Urinary bladder (tissue), 4 donors: ENCODE measurements around the gene ACYP1. TPM values are rescaled to one million over a fixed set of nuclear protein-coding genes. Genes with fewer than 3 reads are reported as not detected.

Experiments used
- DNase-seq: peaks from one replicate; pipeline ENCODE4 v3.0.0-alpha.2; 2015; ENCODE audit errors: extremely low spot score
- H3K27ac ChIP-seq: one replicate; pipeline ENCODE4 v1.5.1; 2013; ENCODE audit warnings: low read depth, mild to moderate bottlenecking, moderate library complexity
- H3K36me3 ChIP-seq: one replicate; pipeline ENCODE4 v1.6.1; 2013; ENCODE audit warnings: mild to moderate bottlenecking, moderate library complexity; ENCODE audit not compliant: insufficient read depth
- H3K4me1 ChIP-seq: one replicate; pipeline ENCODE4 v1.6.1; 2013; ENCODE audit warnings: mild to moderate bottlenecking, moderate library complexity; ENCODE audit not compliant: insufficient read depth
- H3K4me3 ChIP-seq: one replicate; pipeline ENCODE4 v1.5.1; 2013; ENCODE audit warnings: low read depth, low read length
- WGBS: extraction: QIAGEN DNeasy Blood & Tissue Kit; methylation state at CpG from one replicate; pipeline ENCODE4 v1.1.7; 2013; 5-methylcytosine and 5-hydroxymethylcytosine counted together
- polyA plus RNA-seq: library from polyadenylated mRNA; stranded (reverse); fragments of 200-250 nt; gene quantifications from one replicate; pipeline ENCODE4 v1.2.3, GENCODE V29; 2013
- total RNA-seq: library from RNA; depleted of rRNA; stranded (reverse); fragments of >200 nt; gene quantifications from one replicate; pipeline ENCODE4 v1.2.3, GENCODE V29; 2014
- donor health status: healthy with polysubstance abuse.
- donor health status: healthy.

The ACYP1 gene
- total and polyA plus RNA-seq, 2 donors: 14.7 to 23.5 TPM

DNA sequence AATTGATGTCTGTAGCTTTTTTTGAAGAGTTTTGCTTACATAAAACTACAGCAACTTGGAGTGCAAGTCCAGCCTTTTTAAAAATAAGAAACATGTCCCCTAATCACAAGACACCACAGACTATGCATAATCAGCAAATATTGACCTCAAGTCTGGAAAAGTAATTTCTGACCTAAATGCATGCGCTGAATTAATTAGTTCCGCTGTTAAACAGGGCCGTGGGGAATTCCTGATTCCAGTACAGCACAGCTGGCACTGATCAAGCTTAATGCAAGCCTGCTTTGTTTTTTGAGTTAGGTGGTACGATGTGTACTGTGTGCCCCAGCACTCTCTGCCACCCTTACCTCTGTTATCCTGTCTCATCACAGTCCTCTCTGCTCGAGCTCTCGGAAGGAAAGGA is 21.8 kb downstream of the ACYP1 start:
- Histone ChIP-seq H3K27ac (no peak overlapping the region), H3K36me3 (peaks cover 1% of the 10 kb centered on the region), H3K4me1 (no peaks in the 10 kb centered on the region), H3K4me3 (no peak overlapping the region)
- DNase-seq: no peak
- 49% methylated on average over 6 of the region's 6 CpGs for WGBS

DNA sequence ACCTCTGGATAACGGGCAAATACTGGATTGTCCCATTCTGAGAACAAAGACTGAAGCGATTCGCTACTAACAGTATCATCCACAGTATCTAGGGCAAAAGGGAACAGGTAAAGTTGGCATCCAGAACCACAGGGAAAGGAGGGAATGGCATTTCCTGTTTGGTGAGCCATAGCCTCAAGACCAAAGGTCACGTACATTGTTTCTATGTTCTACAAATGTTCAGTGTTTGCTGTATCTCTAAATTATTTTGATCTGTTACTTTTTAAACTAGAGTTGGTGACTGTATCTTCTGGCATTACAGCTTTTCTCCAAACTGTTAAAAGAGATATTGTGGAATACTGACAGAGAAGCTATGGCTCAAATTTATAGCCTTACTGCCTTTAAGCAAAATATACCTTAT is 22.2 kb downstream of the ACYP1 start:
- Histone ChIP-seq H3K27ac (no peak overlapping the region), H3K4me1 (no peaks in the 10 kb centered on the region), H3K4me3 (no peak overlapping the region), H3K36me3 (peaks cover 6% of the 10 kb centered on the region)
- DNase-seq: no peak
- WGBS: 85% methylated on average over 4 of the region's 4 CpGs

DNA sequence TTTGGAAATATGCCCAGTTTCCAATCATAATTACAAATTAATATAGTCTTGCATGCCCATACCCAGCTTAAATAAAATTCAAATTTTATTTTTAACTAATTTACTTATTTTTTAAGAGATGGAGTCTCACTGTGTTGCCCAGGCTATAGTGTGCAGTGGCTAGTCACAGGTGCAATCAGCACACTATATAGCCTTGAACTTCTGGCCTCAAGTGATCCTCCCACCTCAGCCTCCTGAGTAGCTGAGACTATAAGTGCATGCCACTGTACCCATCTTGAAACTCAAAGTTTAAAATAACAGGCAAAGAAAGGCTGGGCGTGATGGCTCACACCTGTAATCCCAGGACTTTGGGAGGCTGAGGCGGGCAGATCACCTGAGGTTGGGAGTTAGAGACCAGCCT is 22.9 kb downstream of the ACYP1 start:
- DNase-seq: no peak
- Histone ChIP-seq H3K36me3 (peaks cover 6% of the 10 kb centered on the region), H3K4me3 (no peak overlapping the region), H3K27ac (no peak overlapping the region), H3K4me1 (no peaks in the 10 kb centered on the region)
- WGBS: 96% methylated on average over 2 of the region's 2 CpGs

DNA sequence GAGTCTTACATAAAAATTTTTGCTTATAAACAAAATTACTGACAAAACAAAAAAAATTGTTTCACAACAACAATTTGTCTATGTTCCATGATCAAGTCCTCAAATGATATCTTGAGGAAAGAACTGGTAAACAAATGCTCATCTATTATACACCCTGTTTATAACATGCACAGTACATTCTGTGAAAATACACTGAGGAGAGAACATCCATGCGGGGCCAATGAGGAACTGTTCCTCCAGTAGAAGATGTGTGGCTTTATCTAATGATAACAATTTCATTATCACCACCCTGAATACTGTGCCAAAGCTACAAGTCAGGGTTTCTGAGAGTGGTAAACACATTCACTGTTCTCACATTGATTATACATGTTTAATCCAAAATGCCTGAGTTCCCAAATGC is 23.3 kb downstream of the ACYP1 start:
- no peak for DNase-seq
- no peak overlapping the region for H3K27ac ChIP-seq
- H3K4me1 ChIP-seq: no peaks in the 10 kb centered on the region
- no peak overlapping the region for H3K4me3 ChIP-seq
- peaks cover 6% of the 10 kb centered on the region for H3K36me3 ChIP-seq
- WGBS: 77% methylated on average over 1 of the region's 1 CpG

DNA sequence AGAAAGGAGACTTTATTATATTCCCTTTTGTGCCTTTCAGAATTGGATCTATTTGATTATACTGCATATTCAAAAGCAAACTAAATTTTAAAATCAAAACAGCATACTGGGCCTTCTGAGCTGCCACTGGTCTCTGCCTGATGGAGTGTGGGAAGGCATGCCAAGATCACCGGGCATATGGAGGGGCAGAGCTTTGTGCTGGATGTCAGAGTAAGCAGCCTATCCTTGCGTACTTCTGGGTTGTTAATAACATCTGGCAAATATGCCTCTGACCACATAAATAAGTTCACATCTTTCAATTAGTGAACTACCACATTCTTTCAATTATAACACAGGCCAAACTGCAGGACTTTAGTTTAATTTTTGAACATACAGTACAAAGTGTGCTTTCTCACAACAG is 30.9 kb downstream of the ACYP1 start:
- Histone ChIP-seq H3K4me1 (no peaks in the 10 kb centered on the region), H3K4me3 (no peak overlapping the region), H3K36me3 (peaks cover 13% of the 10 kb centered on the region), H3K27ac (no peak overlapping the region)
- WGBS: 98% methylated on average over 2 of the region's 2 CpGs
- no peak for DNase-seq

DNA sequence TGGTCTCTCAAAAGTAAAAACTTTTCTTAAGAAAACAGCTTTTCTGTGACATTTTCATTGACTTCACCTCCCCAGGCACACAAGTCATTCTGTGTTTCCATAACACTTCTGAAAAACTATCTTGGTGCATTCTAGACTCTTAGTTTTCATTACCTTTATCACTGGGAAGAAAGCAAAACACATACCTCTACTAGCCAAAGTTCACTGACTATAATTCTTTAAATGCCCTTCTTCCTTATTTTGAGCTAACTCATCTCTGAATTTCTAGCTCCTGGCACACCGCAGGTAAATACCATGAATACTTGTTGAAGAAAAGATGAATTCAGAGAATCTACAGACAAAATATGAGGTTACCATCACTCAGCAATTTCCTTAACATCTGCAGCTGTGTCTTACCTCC is 33.7 kb downstream of the ACYP1 start:
- no peak overlapping the region for H3K27ac ChIP-seq
- no peaks in the 10 kb centered on the region for H3K4me1 ChIP-seq
- no peak overlapping the region for H3K4me3 ChIP-seq
- WGBS: 0% methylated on average over 1 of the region's 1 CpG
- peaks cover 11% of the 10 kb centered on the region for H3K36me3 ChIP-seq
- DNase-seq: no peak

DNA sequence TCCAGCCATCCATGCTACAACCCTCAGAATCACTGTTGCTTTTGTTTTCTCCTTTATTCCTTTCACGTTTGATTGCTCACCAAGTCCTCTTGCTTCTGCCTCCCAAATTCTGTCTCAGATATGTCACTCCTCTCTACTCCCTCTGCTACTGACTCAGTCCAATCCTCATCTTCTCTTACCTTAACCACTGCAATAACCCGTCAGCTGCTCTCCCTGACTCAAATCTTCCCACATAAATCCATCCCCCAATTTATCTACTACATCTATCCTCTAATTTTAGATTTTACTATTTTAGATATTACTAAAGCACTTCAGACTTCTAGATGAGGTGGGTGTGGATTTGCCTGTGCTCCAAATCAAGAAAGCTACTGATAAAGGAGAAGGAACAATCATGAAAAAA is 37.9 kb downstream of the ACYP1 start:
- no peaks in the 10 kb centered on the region for H3K4me1 ChIP-seq
- no peak overlapping the region for H3K4me3 ChIP-seq
- WGBS: 94% methylated on average over 2 of the region's 2 CpGs
- peaks cover 9% of the 10 kb centered on the region for H3K36me3 ChIP-seq
- H3K27ac ChIP-seq: no peak overlapping the region
- no peak for DNase-seq

DNA sequence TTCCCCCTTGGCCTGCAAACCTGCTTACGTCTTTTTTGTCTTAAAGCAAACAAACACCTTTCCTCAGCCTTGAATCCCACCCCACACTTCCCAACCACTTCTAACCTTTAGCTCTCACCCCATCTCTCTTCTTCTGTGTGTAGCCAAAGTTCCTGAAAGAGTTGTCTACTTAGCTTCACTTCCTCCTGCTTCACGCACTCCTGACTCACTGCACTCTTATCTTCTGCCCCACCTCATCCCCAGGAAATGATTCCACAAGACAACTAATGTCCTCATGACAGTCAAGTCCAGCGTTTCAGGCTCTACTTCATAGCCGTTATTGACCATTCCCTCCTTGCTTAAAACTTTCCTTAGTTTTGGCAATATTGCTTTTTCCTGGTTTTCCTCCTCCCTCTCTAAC is 38.7 kb downstream of the ACYP1 start:
- 72% methylated on average over 4 of the region's 4 CpGs for WGBS
- DNase-seq: no peak
- Histone ChIP-seq H3K27ac (no peak overlapping the region), H3K4me1 (no peaks in the 10 kb centered on the region), H3K4me3 (no peak overlapping the region), H3K36me3 (peaks cover 5% of the 10 kb centered on the region)

DNA sequence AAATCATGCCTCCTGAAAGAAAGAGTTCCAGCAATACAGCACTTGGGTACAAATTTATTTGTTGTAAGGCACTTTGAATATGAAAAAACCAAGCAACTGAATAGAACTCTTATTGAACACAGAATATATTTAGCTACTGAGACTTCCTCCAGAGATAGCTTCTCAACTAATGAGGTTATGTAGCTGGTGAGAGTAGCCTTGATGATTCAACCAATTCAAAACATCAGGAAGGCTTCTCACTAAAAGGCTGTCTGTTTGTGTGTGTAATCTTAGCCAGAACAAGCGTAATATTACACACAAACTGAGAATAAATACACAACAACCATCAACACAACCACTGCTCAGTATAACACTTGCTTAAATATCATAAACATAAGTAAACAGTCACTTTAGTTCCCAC is 40.7 kb downstream of the ACYP1 start:
- Histone ChIP-seq H3K36me3 (peaks cover 3% of the 10 kb centered on the region), H3K4me3 (no peak overlapping the region), H3K27ac (no peak overlapping the region), H3K4me1 (no peaks in the 10 kb centered on the region)
- 90% methylated on average over 1 of the region's 1 CpG for WGBS
- no peak for DNase-seq

DNA sequence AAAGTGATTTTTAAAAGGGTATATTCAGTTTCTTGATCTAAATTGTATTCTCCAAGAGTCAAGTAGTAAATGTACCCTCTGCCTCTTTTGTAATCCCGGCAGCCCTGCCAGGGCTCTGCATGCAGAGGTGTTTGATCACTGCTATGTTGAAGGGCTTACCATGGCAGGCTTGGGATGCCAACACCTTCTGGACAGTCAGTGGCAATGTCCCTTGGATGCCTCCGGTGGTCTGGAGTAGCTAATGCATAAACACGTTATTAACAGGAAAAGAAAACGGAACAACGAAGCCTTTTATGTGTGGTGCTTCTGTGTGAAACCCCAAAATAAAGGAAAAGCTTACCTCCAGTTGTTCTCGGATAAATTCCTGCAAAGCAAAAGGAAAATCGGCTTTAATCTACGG is 41.2 kb downstream of the ACYP1 start:
- Histone ChIP-seq H3K4me3 (no peak overlapping the region), H3K36me3 (peaks cover 3% of the 10 kb centered on the region), H3K4me1 (no peaks in the 10 kb centered on the region), H3K27ac (no peak overlapping the region)
- DNase-seq: no peak
- 75% methylated on average over 8 of the region's 8 CpGs for WGBS

DNA sequence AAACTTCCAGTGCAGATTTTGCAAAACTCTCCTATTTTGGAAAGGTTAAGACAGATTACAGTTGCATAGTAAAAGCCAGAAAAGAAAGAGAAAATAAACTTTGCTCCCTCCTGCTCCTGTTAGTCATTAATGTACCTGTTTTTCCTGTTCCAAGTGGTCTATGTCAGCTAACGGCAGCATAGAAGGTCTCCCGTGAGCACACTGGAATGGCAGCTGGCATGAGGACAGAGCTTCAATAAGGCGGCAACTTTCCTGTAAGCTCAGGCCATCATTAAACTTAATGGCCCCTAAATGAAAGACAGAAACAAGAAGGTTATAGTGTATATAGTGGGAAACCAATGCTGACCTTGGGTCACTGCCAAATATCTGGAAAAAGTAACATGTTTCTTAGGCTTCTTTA is 45.1 kb downstream of the ACYP1 start:
- WGBS: 83% methylated on average over 3 of the region's 3 CpGs

DNA sequence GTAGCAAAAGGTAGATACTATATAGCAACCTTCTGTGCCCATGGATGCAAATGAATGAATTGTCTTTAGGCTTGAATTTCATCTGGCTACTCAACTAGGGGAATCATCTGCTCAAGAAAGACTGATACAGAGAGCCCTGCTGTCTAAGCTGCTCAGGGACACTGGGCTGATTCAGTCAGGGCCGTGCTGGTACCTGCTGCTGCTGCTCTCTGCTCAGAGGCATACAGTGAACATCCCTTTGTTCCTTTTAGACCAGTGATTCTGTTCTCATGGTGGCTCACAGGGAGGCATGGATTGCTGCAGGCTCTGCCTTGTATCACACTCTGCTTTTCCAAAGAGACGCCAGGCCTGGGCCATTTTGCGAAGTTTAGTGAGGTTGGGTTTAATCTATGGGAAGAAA is 47.0 kb downstream of the ACYP1 start:
- 90% methylated on average over 3 of the region's 3 CpGs for WGBS
- H3K27ac ChIP-seq: no peak overlapping the region
- no peak overlapping the region for H3K4me3 ChIP-seq
- no peak for DNase-seq
- no peaks in the 10 kb centered on the region for H3K4me1 ChIP-seq
- peaks cover 6% of the 10 kb centered on the region for H3K36me3 ChIP-seq

More for the DNA sequence above, 45.1 kb downstream of the ACYP1 start:
- Histone ChIP-seq H3K36me3 (peaks cover 6% of the 10 kb centered on the region), H3K27ac (no peak overlapping the region), H3K4me1 (no peaks in the 10 kb centered on the region), H3K4me3 (no peak overlapping the region)
- DNase-seq: peak; percentile 45

DNA sequence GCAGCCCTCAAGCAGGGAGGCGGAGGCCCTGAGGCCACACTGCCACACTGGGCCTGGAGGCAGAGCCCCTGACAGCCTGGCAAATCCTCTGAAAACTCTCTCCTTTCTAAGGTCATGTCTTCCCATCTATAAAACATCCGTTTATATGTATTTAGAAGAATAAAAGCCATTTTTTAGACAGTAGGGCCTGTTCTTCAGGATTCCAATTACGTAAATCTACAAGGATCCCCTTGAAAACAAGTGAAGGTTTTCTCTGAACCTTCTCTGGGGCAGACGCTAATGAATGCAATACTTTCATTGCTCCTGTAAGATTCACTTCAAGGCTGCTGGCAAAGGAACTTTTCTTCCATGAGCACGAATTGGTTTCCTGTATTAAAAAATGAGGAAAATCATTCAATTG is 48.3 kb downstream of the ACYP1 start:
- H3K4me1 ChIP-seq: no peaks in the 10 kb centered on the region
- H3K27ac ChIP-seq: no peak overlapping the region
- DNase-seq: no peak
- WGBS: 82% methylated on average over 5 of the region's 5 CpGs
- H3K4me3 ChIP-seq: no peak overlapping the region
- H3K36me3 ChIP-seq: peaks cover 6% of the 10 kb centered on the region

DNA sequence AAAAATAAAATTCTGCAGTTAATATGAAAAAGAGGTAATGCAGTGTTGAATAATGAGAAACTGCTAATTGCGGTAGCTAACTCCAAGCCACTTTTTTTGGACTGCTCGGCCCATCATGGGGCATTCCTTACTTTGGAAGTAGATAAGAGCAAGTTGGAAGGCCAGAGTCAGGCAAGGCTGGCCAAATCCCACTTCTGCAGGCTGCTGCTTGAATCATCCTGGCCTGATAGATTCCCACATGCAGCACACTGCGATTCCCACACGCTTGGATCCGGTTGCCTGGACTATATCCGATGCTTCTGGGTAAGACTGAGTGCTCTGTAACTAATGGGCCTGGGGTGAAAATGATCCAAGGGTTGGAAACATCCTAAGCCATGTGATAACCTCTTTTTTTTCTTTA is 50.5 kb downstream of the ACYP1 start:
- Histone ChIP-seq H3K4me1 (no peaks in the 10 kb centered on the region), H3K27ac (no peak overlapping the region), H3K36me3 (peaks cover 6% of the 10 kb centered on the region), H3K4me3 (no peak overlapping the region)
- DNase-seq: no peak
- WGBS: 81% methylated on average over 6 of the region's 6 CpGs

DNA sequence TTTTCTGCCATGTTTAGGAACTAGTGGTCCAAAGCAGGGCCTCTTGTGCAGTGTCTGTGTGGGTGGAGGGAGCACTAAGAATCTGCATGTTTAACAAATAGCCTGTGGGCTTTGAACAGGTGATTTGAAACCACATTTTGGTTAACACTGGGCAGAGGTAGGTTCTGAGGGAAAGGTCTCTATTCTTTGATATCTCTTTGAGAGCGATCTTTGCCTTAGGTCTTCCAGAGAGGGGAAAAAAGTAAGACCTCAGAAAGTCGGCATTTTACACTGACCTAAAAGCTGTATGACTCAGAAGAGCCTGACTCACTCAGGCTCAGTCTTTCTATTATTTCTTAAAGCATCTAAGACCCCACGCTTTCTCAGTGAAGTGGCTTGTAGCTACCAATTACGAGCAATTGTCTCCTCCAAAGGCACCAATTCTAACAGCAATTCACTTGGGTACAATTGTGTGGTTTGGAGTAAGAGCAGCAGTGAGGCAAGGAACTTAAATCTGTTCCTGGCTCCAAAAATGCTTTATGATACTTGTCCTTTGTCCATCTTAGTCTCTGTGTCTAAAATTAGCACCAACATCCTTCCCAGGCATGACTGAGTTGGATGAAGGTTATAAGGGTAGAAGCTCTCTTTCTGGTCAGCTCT is 52.3 kb downstream of the ACYP1 start:
- Histone ChIP-seq H3K27ac (no peak overlapping the region), H3K4me3 (no peak overlapping the region), H3K36me3 (peaks cover 6% of the 10 kb centered on the region), H3K4me1 (no peaks in the 10 kb centered on the region)
- WGBS: 54% methylated on average over 4 of the region's 4 CpGs
- DNase-seq: no peak
